Endothelial cell (in vitro differentiated cells): ENCODE data around the gene AIFM2. TPM values are rescaled to one million over a fixed set of nuclear protein-coding genes. Genes with fewer than 3 reads are reported as not detected.
"Not testable (repeated sequence)": the region's sequence is repeated elsewhere in the genome, so short reads cannot be mapped to it uniquely, and the experiment has no call there.

Experiments used
- DNase-seq: peaks from one replicate; pipeline ENCODE4 v3.0.0; 2021; ENCODE audit warnings: low spot score
- H3K27ac Mint-ChIP-seq: one replicate; pipeline ENCODE4 v1.8.0; 2021; ENCODE audit warnings: mixed read lengths, inconsistent platforms; ENCODE audit not compliant: unreplicated experiment
- H3K27me3 Mint-ChIP-seq: one replicate; pipeline ENCODE4 v1.8.0; 2021; ENCODE audit warnings: mild to moderate bottlenecking, moderate library complexity, mixed read lengths, inconsistent platforms; ENCODE audit not compliant: unreplicated experiment
- H3K36me3 Mint-ChIP-seq: one replicate; pipeline ENCODE4 v1.8.0; 2021; ENCODE audit warnings: mild to moderate bottlenecking, low read depth, mixed read lengths, inconsistent platforms; ENCODE audit not compliant: unreplicated experiment
- H3K4me1 Mint-ChIP-seq: one replicate; pipeline ENCODE4 v1.8.0; 2021; ENCODE audit warnings: mild to moderate bottlenecking, mixed read lengths, inconsistent platforms; ENCODE audit not compliant: unreplicated experiment
- H3K4me3 Mint-ChIP-seq: one replicate; pipeline ENCODE4 v1.8.0; 2021; ENCODE audit warnings: mild to moderate bottlenecking, mixed read lengths, inconsistent platforms; ENCODE audit not compliant: unreplicated experiment
- H3K9me3 Mint-ChIP-seq: one replicate; pipeline ENCODE4 v1.8.0; 2021; ENCODE audit warnings: mixed read lengths, inconsistent platforms; ENCODE audit not compliant: unreplicated experiment
- total RNA-seq: library from RNA; stranded (reverse); fragmentation: NEBNext Ultra II Directional; extraction: Animal tissue kit (Norgen Biotek cat#: 25700); gene quantifications from one replicate; pipeline ENCODE4 v1.2.1, GENCODE V29; 2021; ENCODE audit not compliant: unreplicated experiment
- TF ChIP-seq, protein P1 (sequence below): fragments of 200-600 bp; sonication (generic); IDR thresholded peaks from one replicate; pipeline ENCODE4 v1.5.0; 2021; ENCODE audit warnings: antibody characterized with exemption; ENCODE audit not compliant: unreplicated experiment

The AIFM2 gene
- total RNA-seq, 1 donor from 2014 or later = 1.7 TPM

DNA sequence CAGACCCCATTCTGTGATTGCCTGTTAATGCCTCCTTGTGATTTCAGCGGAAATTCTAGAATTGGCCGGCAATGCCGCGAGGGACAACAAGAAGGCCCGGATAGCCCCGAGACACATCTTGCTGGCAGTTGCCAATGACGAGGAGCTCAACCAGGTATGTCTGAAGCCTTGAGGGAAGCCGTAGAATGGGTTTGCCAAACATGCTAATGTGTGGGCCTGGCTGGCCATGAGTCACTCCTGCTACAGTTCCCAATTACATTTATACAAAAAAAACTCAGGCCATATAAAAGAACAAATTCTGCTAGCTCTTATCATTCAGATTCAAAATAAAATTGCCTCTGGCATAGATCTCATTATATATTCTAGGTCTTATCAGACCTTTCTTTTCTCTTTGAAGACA, 42.6 kb downstream of the AIFM2 start:
- TF ChIP-seq, protein P1, sequence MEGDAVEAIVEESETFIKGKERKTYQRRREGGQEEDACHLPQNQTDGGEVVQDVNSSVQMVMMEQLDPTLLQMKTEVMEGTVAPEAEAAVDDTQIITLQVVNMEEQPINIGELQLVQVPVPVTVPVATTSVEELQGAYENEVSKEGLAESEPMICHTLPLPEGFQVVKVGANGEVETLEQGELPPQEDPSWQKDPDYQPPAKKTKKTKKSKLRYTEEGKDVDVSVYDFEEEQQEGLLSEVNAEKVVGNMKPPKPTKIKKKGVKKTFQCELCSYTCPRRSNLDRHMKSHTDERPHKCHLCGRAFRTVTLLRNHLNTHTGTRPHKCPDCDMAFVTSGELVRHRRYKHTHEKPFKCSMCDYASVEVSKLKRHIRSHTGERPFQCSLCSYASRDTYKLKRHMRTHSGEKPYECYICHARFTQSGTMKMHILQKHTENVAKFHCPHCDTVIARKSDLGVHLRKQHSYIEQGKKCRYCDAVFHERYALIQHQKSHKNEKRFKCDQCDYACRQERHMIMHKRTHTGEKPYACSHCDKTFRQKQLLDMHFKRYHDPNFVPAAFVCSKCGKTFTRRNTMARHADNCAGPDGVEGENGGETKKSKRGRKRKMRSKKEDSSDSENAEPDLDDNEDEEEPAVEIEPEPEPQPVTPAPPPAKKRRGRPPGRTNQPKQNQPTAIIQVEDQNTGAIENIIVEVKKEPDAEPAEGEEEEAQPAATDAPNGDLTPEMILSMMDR = no peak
- DNase-seq = no peak
- Mint-ChIP-seq H3K4me3 (no peak overlapping the region), H3K36me3 (peaks cover 30% of the 10 kb centered on the region), H3K27ac (no peak overlapping the region), H3K9me3 (no peaks in the 10 kb centered on the region), H3K27me3 (peaks cover 3% of the 10 kb centered on the region), H3K4me1 (no peaks in the 10 kb centered on the region)

DNA sequence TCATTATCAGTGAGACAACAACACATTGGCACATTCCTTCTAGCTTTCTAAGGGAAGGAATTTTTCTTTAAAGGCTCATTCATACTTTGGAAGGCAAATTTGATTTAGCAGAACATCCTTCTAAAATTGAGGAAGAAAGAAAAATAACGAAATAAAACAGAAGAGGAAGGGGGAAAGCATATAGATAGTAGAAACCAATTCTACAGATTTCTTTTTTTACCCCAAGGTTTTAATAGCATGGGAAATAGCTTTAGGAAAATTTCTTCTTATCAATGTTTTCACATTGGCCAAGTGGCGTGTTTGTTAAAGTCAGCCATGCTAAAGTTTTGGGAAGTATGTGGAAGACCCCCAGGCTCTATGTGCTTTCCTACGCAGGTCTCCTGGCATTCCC, 44.3 kb downstream of the AIFM2 start:
- Mint-ChIP-seq H3K36me3 (peaks cover 17% of the 10 kb centered on the region), H3K4me3 (no peak overlapping the region), H3K9me3 (no peaks in the 10 kb centered on the region), H3K27ac (no peak overlapping the region), H3K27me3 (peaks cover 3% of the 10 kb centered on the region), H3K4me1 (no peaks in the 10 kb centered on the region)
- TF ChIP-seq, protein P1 = no peak
- no peak for DNase-seq

DNA sequence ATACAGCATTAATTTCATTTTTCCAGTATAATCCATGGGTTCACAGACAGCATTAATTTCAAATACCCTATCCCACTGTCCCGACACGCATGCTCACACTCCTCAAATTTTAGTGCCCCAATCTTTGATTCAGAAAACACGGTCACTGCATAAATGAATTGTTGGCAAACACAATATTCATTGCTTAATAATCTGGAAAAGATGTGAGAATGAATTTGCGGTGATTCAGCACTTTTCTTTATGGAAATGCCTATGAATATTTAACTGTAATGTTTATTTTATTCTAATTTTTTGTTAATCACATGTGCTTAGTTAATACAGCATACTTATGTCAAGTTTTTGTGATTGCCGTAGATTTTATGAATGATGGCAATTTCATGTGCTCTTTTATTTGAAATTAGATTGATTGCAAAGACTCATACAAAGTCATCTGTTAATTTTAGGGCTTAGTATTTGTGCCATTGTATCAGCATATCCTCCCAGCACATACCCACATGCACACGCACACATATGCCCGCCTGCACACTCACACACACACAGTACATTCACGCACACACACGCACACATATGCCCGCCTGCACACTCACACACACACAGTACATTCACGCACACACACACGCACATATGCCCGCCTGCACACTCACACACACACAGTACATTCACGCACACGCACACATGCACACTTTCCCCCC, 44.9 kb downstream of the AIFM2 start:
- H3K27ac Mint-ChIP-seq = no peak overlapping the region
- H3K9me3 Mint-ChIP-seq = no peaks in the 10 kb centered on the region
- H3K27me3 Mint-ChIP-seq = peaks cover 3% of the 10 kb centered on the region
- peaks cover 17% of the 10 kb centered on the region for H3K36me3 Mint-ChIP-seq
- TF ChIP-seq, protein P1 = no peak
- DNase-seq = no peak
- H3K4me3 Mint-ChIP-seq = no peak overlapping the region
- H3K4me1 Mint-ChIP-seq = no peaks in the 10 kb centered on the region

DNA sequence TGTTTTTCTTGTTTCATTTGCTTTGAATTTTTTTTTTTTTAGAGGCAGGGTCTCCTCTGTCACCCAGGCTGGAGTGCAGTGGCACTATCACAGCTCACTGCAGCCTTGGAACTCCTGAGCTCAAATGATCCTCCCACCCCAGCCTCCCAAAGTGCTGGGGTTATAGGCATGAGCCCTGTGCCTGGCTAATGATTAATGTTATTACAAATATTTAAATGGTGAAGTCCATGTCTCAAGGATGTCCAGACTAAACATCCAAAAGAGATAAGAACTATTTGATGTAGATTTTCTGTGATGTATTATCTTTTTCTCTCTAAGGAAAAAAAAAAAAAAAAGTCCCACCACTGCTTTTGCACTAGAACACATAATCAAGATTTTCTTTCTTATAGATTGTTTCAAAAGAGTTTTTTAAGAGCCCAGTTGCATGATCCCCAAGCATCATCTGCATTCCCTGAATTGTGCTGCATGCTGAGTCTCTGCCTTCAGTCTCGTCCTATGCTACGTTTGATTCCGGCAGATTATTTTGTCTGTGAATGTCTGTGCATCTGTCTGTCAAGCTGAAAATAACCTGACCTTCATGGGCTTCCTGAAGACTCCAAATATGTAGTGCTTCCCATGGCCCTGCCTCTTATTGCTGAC, 46.5 kb downstream of the AIFM2 start:
- TF ChIP-seq, protein P1 = no peak
- H3K27ac Mint-ChIP-seq = no peak overlapping the region
- no peak overlapping the region for H3K4me3 Mint-ChIP-seq
- peaks cover 5% of the 10 kb centered on the region for H3K27me3 Mint-ChIP-seq
- H3K36me3 Mint-ChIP-seq = peaks cover 12% of the 10 kb centered on the region
- H3K4me1 Mint-ChIP-seq = no peaks in the 10 kb centered on the region
- no peaks in the 10 kb centered on the region for H3K9me3 Mint-ChIP-seq
- no peak for DNase-seq

DNA sequence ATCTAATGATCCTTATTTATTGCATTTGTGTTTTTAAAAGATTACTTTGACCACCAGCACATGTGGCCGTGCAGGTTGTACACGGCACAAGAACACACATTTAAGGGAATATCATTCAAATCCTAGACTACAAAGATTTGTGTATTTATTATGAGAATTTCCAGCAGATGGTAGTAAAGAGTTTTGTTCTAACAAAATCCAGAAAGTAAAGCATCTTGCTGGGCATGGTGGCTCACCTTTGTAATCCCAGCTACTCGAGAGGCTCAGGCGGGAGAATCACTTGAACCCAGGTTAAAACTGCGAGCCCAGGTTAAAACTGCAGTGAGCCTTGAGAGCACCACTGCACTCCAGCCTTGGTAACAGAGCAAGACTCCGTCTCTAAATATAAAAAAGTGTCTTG, 48.4 kb downstream of the AIFM2 start:
- TF ChIP-seq, protein P1 = no peak

DNA sequence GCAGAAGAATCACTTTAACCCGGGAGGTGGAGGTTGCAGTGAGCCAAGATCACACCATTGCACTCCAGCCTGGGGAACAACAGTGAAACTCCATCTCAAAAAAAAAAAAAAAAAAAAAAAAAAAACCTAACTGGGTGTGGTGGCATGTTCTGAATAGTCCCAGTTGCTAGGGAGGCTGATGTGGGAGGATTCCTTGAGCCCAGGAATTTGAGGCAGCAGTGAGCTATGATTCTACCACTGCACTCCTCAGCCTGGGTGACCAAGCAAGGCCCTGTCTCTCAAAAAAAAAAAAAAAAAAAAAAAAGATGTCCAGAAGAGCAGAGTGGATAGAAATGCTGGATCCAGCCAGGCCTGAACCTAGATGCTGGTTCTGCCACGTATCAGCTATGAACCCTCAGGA, 51.8 kb downstream of the AIFM2 start:
- not testable (repeated sequence) for H3K9me3 Mint-ChIP-seq, H3K27me3 Mint-ChIP-seq, DNase-seq, H3K4me3 Mint-ChIP-seq, H3K27ac Mint-ChIP-seq
- H3K36me3 Mint-ChIP-seq = peaks cover 29% of the 10 kb centered on the region
- peaks cover 14% of the 10 kb centered on the region for H3K4me1 Mint-ChIP-seq

More for the DNA sequence above, 48.4 kb downstream of the AIFM2 start:
- DNase-seq = no peak
- H3K4me1 Mint-ChIP-seq = no peaks in the 10 kb centered on the region
- H3K9me3 Mint-ChIP-seq = no peaks in the 10 kb centered on the region
- no peak overlapping the region for H3K4me3 Mint-ChIP-seq
- H3K36me3 Mint-ChIP-seq = peaks cover 24% of the 10 kb centered on the region
- H3K27me3 Mint-ChIP-seq = peaks cover 5% of the 10 kb centered on the region
- no peak overlapping the region for H3K27ac Mint-ChIP-seq
